Measurements from ENCODE around the gene CCZ1.

- TF ChIP-seq BHLHE40 (IDR thresholded peaks at IDR 0.05; ENCODE audit: low read depth, low read length): no peak
- no peak for TF ChIP-seq CTCF (conservative IDR thresholded peaks at IDR 0.05; ENCODE audit: low read depth, low read length)
- no peak for TF ChIP-seq POLR2A (IDR thresholded peaks at IDR 0.05; ENCODE audit: low read depth, low read length)
- no peak for TF ChIP-seq ELK1 (IDR thresholded peaks at IDR 0.05; ENCODE audit: borderline replicate concordance, low read depth, low read length)
- TF ChIP-seq MAFK (IDR thresholded peaks at IDR 0.05; ENCODE audit: low read depth, low read length): no peak
- TF ChIP-seq RAD21 (IDR thresholded peaks at IDR 0.05; ENCODE audit: low read length): no peak
- no peak for TF ChIP-seq RCOR1 (IDR thresholded peaks at IDR 0.05; ENCODE audit: insufficient replicate concordance, low read length)
- TF ChIP-seq SMC3 (IDR thresholded peaks at IDR 0.05; ENCODE audit: low read depth, low read length): no peak
- no peak for TF ChIP-seq MXI1 (IDR thresholded peaks at IDR 0.05; ENCODE audit: borderline replicate concordance, low read depth, low read length)
- TF ChIP-seq CEBPB (IDR thresholded peaks at IDR 0.05; ENCODE audit: low read depth, low read length): no peak
- TF ChIP-seq RFX5 (IDR thresholded peaks at IDR 0.05; ENCODE audit: low read depth, low read length): no peak
- TF ChIP-seq CHD1 (IDR thresholded peaks at IDR 0.05; ENCODE audit: low read depth, low read length): no peak
Measured at GRCh38 chr7:5869691-5870090, 28.8 kb upstream of the CCZ1 start.
